ENCODE results near the gene FCRL1.

Gene FCRL1

GRCh38 chr1:157842939-157843338, 23.0 kb upstream of the FCRL1 start:
- no peak for ATAC-seq
- TF ChIP-seq CREB5 (CRISPR knock-in tag; IDR thresholded peaks at IDR 0.05; ENCODE audit: low read depth) (no peak), ESRRG (CRISPR knock-in tag; IDR thresholded peaks at IDR 0.05) (no peak), SNAI2 (CRISPR knock-in tag; IDR thresholded peaks at IDR 0.05) (no peak), ZNF565 (CRISPR knock-in tag; conservative IDR thresholded peaks at IDR 0.05; ENCODE audit: low read depth) (no peak), PATZ1 (CRISPR knock-in tag; IDR thresholded peaks at IDR 0.05; ENCODE audit: borderline replicate concordance) (no peak), TSHZ2 (CRISPR knock-in tag; IDR thresholded peaks at IDR 0.05) (no peak), GLIS3 (CRISPR knock-in tag; IDR thresholded peaks at IDR 0.05) (no peak)

GRCh38 chr1:157841708-157842107, 21.8 kb upstream of the FCRL1 start, which contains the start of gene CD5L:
CD5L (minus strand) TSS chr1:157841808; CDS start chr1:157841701, 107 bp downstream.
- TF ChIP-seq OSR1 (CRISPR knock-in tag; IDR thresholded peaks at IDR 0.05), result no peak
- no peak for ATAC-seq

- no peak for TF ChIP-seq TSHZ2 (CRISPR knock-in tag; IDR thresholded peaks at IDR 0.05)
- no peak for TF ChIP-seq BACH2 (CRISPR knock-in tag; IDR thresholded peaks at IDR 0.05; ENCODE audit: borderline replicate concordance)
- TF ChIP-seq OSR1 (CRISPR knock-in tag; IDR thresholded peaks at IDR 0.05), result no peak
- no peak for TF ChIP-seq CSRNP3 (CRISPR knock-in tag; IDR thresholded peaks at IDR 0.05)
- TF ChIP-seq ESRRG (CRISPR knock-in tag; IDR thresholded peaks at IDR 0.05), result no peak
- TF ChIP-seq SNAI2 (CRISPR knock-in tag; IDR thresholded peaks at IDR 0.05), result no peak
- TF ChIP-seq ZC3H10 (CRISPR knock-in tag; IDR thresholded peaks at IDR 0.05), result no peak
- no peak for TF ChIP-seq PATZ1 (CRISPR knock-in tag; IDR thresholded peaks at IDR 0.05; ENCODE audit: borderline replicate concordance)
- ATAC-seq, result no peak
Measured at GRCh38 chr1:157838966-157839365, 19.0 kb upstream of the FCRL1 start.

GRCh38 chr1:157834430-157834829, 14.5 kb upstream of the FCRL1 start:
- no peak for ATAC-seq
- TF ChIP-seq CSRNP3 (CRISPR knock-in tag; IDR thresholded peaks at IDR 0.05) (no peak), ARNTL (CRISPR knock-in tag; IDR thresholded peaks at IDR 0.05; ENCODE audit: borderline replicate concordance, low read depth) (no peak), PPARA (CRISPR knock-in tag; IDR thresholded peaks at IDR 0.05; ENCODE audit: borderline replicate concordance) (no peak)

Data from SK-N-SH treated with all-trans-retinoic acid at 6 μM for 48 hours (cell line).